Spleen (tissue), 7 donors: Measurements from ENCODE around the gene ADORA2B.

Experiments
- CTCF ChIP-seq, 11 experiments: fragments of 200-600 bp in 7 of 11; fragments of 450-650 bp in 4 of 11; sonication (generic) in 4 of 11; IDR thresholded peaks in 8 of 11; conservative IDR thresholded peaks in 3 of 11; 1 replicate in 7 of 11; 2 replicates in 4 of 11; pipeline versions ENCODE4 v1.4.0 to v1.8.0; 2016 to 2021; ENCODE audit warnings: antibody characterized with exemption in 11 of 11, inconsistent platforms in 4 of 11, mild to moderate bottlenecking in 1 of 11
- POLR2A ChIP-seq, 3 donors: fragments of 450-650 bp; IDR thresholded peaks; one replicate each; pipeline ENCODE4 v1.5.1; 2017; ENCODE audit warnings: antibody characterized with exemption in 3 of 3, mild to moderate bottlenecking in 1 of 3
- POLR2AphosphoS5 ChIP-seq, 3 donors: sonication (generic); formaldehyde crosslinking; IDR thresholded peaks; one replicate each; pipeline ENCODE4 v1.5.1; 2017; ENCODE audit warnings: antibody characterized with exemption in 3 of 3
- donor health status: DM: no; HTN: no; CAD: no; lungs with moderate emphysema.
- donor health status: DM: no; HTN: no; CAD: no.
- donor health status: DM: no; HTN: no; CAD: no.

DNA sequence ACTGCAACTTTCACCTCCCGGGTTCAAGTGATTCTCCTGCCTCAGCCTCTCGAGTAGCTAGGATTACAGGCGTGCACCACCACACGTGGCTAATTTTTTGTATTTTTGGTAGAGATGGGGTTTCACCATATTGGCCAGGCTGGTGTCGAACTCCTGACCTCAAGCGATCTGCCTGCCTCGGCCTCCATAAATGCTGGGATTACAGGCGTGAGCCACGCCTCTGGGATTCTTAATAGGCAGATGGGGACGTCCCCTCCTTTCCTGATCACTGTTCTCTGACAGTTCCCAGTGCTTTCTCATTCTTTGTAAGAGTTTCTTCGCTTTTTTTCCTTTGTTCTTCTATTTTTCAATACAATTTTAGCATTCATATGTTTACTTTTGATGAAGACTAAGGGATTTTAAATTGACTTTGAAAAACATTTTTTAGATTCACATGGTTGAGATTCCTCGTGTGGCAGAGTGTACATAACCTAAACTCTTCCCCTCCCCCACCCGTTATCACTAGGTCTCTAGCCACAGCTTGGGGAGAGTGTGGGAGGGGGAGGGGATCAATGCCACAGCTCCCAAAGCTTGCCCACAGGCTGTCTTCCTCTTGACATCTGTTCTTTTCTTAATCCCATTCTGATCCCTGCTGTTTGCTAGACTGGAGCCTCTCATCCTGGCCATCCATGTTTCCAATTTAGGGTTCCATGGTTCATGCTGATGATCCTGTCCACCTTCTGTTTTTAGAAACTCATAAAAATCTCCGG, 11.0 kb downstream of the ADORA2B start:
- TF ChIP-seq CTCF (IDR thresholded peaks at IDR 0.05 in 8 of 11, conservative IDR thresholded peaks at IDR 0.05 in 3 of 11), result no peak
- TF ChIP-seq POLR2A (IDR thresholded peaks at IDR 0.05), result no peak
- TF ChIP-seq POLR2AphosphoS5 (IDR thresholded peaks at IDR 0.05), result no peak
